A549 (cell line): Measurements from ENCODE around the gene HTR3D.

ENCODE experiments used
- EP300 ChIP-seq, 2 experiments: fragments of >200 bp; sonication (Bioruptor Twin); formaldehyde crosslinking; IDR thresholded peaks; 2 replicates in 1 of 2; 3 replicates in 1 of 2; pipeline ENCODE4 v1.6.1; 2016 to 2017
- FOXS1 ChIP-seq: fragments of 250-450 bp; sonication (Bioruptor Pico); IDR thresholded peaks from 2 replicates; pipeline ENCODE4 v1.5.0; 2020; ENCODE audit warnings: mild to moderate bottlenecking, moderate library complexity
- JUNB ChIP-seq: fragments of >200 bp; sonication (Bioruptor Twin); formaldehyde crosslinking; IDR thresholded peaks from 2 replicates; pipeline ENCODE4 v1.6.1; 2016
- MYC ChIP-seq: IDR thresholded peaks from 2 replicates; pipeline ENCODE4 v1.6.1; 2012; ENCODE audit warnings: mild to moderate bottlenecking, inconsistent platforms, low read length, improper control_type of control experiment, borderline replicate concordance
- PHF8 ChIP-seq: fragments of 200-600 bp; sonication (generic); IDR thresholded peaks from 2 replicates; pipeline ENCODE4 v1.6.1; 2016; ENCODE audit warnings: low read depth, mild to moderate bottlenecking, antibody characterized with exemption, moderate library complexity, borderline replicate concordance
- POLR2A ChIP-seq: IDR thresholded peaks from 2 replicates; pipeline ENCODE4 v1.6.1; 2012; ENCODE audit warnings: mild to moderate bottlenecking, low read length
- TF ChIP-seq, protein P1 (sequence below): fragments of >200 bp; sonication (Bioruptor Twin); formaldehyde crosslinking; IDR thresholded peaks from 3 replicates; pipeline ENCODE4 v1.5.1; 2016

DNA sequence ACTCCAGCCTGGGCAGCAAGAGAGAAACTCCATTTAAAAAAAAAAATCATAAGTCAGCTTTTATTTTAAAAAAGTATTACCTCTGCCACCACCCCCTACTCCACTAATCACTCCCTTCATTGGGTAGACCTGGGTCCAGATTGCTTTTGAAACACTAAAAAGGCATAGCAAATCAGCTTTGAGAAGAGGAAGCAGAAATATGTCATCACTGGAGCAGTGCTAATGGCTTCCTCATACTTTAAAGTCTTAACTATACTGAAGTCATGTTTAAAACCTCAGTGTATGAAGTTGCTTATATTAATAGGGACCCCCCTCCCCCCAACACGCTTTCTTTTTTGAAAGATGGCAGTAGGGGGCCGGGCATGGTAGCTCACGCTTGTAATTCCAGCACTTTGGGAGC is 1.0 kb upstream of the HTR3D start:
- no peak for TF ChIP-seq MYC
- TF ChIP-seq EP300 (IDR thresholded peaks at IDR 0.05): no peak
- TF ChIP-seq, protein P1, sequence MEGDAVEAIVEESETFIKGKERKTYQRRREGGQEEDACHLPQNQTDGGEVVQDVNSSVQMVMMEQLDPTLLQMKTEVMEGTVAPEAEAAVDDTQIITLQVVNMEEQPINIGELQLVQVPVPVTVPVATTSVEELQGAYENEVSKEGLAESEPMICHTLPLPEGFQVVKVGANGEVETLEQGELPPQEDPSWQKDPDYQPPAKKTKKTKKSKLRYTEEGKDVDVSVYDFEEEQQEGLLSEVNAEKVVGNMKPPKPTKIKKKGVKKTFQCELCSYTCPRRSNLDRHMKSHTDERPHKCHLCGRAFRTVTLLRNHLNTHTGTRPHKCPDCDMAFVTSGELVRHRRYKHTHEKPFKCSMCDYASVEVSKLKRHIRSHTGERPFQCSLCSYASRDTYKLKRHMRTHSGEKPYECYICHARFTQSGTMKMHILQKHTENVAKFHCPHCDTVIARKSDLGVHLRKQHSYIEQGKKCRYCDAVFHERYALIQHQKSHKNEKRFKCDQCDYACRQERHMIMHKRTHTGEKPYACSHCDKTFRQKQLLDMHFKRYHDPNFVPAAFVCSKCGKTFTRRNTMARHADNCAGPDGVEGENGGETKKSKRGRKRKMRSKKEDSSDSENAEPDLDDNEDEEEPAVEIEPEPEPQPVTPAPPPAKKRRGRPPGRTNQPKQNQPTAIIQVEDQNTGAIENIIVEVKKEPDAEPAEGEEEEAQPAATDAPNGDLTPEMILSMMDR: no peak
- no peak for TF ChIP-seq JUNB
- TF ChIP-seq PHF8: no peak
- TF ChIP-seq POLR2A: no peak
- TF ChIP-seq FOXS1: no peak
